ENCODE measurements around the gene PUS10.

PUS10 gene

GRCh38 chr2:60973705-60974104 is 44.4 kb downstream of the PUS10 start:
- no peak overlapping the region for H3K4me3 ChIP-seq (ENCODE audit: control insufficient read depth, low read depth, low read length)
- TF ChIP-seq, protein P1, sequence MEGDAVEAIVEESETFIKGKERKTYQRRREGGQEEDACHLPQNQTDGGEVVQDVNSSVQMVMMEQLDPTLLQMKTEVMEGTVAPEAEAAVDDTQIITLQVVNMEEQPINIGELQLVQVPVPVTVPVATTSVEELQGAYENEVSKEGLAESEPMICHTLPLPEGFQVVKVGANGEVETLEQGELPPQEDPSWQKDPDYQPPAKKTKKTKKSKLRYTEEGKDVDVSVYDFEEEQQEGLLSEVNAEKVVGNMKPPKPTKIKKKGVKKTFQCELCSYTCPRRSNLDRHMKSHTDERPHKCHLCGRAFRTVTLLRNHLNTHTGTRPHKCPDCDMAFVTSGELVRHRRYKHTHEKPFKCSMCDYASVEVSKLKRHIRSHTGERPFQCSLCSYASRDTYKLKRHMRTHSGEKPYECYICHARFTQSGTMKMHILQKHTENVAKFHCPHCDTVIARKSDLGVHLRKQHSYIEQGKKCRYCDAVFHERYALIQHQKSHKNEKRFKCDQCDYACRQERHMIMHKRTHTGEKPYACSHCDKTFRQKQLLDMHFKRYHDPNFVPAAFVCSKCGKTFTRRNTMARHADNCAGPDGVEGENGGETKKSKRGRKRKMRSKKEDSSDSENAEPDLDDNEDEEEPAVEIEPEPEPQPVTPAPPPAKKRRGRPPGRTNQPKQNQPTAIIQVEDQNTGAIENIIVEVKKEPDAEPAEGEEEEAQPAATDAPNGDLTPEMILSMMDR (conservative IDR thresholded peaks at IDR 0.05; ENCODE audit: control insufficient read depth, insufficient read depth, low read depth, low read length): no peak
- DNase-seq (ENCODE audit: low read depth): no peak

DNA sequence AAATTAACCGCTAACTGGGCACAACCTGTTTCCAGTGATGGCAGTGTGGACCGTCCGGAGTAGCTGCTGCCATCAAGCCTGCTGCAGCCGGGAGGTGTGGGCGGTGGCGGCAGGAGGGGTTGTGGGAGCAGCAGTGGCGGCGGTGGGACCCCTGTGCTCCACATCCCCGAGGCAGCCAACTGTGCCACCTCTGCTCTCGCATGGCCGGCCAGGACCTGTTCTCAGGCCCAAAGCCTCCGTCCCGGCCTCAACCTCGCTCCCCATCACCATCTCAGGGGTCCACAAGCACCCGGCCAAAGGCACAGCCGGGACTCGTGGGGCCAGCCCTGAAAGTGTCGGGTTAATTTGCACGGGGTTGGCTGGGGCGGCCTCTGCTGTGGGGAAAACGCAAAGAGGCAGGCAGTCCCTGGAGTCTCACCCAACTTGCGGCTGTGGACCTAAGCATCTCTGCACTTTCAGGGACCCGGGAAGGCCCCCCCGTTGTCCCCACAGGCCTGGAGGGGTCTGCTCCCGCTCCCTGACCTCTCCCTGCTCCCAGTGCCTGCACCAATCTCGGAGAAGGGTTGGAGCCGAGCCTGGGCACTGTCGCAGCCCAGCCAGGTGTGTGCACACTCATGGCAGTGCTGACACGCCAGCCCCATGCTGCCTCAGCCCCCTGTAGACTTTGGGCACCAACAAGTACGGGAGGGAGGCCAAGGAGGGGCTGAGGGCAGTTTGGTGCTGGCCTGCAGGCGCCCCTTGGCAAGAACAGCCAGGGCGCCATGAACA is 45.0 kb downstream of the PUS10 start:
- TF ChIP-seq, protein P1 (conservative IDR thresholded peaks at IDR 0.05; ENCODE audit: control insufficient read depth, insufficient read depth, low read depth, low read length): no peak
- H3K4me3 ChIP-seq (ENCODE audit: control insufficient read depth, low read depth, low read length): no peak overlapping the region
- DNase-seq (ENCODE audit: low read depth): no peak

- no peak for DNase-seq (ENCODE audit: low read depth)
- TF ChIP-seq, protein P1 (conservative IDR thresholded peaks at IDR 0.05; ENCODE audit: control insufficient read depth, insufficient read depth, low read depth, low read length): no peak
- H3K4me3 ChIP-seq (ENCODE audit: control insufficient read depth, low read depth, low read length): no peak overlapping the region
Measured at GRCh38 chr2:60966507-60967405, 51.3 kb downstream of the PUS10 start.

DNA sequence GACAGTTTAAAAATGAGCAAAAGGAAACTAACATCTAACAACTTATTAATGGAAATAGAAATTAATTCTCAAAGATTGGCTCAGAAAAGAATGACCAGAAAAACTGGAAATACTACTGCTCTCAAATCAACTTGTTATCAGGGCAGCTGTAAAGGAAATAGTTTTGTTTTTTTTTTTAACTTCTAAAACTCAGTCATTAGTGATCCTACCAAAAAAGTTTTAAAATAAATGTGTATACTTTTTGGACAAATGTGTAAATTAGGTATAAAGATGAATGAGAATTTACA is 52.6 kb downstream of the PUS10 start:
- no peak overlapping the region for H3K4me3 ChIP-seq (ENCODE audit: control insufficient read depth, low read depth, low read length)
- TF ChIP-seq, protein P1 (conservative IDR thresholded peaks at IDR 0.05; ENCODE audit: control insufficient read depth, insufficient read depth, low read depth, low read length): no peak
- no peak for DNase-seq (ENCODE audit: low read depth)

- TF ChIP-seq, protein P1 (conservative IDR thresholded peaks at IDR 0.05; ENCODE audit: control insufficient read depth, insufficient read depth, low read depth, low read length): no peak
- DNase-seq (ENCODE audit: low read depth): no peak
- H3K4me3 ChIP-seq (ENCODE audit: control insufficient read depth, low read depth, low read length): no peak overlapping the region
Measured at GRCh38 chr2:60964651-60965498, 53.2 kb downstream of the PUS10 start.

- no peak overlapping the region for H3K4me3 ChIP-seq (ENCODE audit: control insufficient read depth, low read depth, low read length)
- TF ChIP-seq, protein P1 (conservative IDR thresholded peaks at IDR 0.05; ENCODE audit: control insufficient read depth, insufficient read depth, low read depth, low read length): no peak
- DNase-seq (ENCODE audit: low read depth): no peak
Measured at GRCh38 chr2:60963190-60963589, 54.9 kb downstream of the PUS10 start.
